ENCODE data around the gene MYO15B.

MYO15B gene

GRCh38 chr17:75572713-75573539 lies 14.7 kb upstream of the MYO15B start:
- Histone ChIP-seq H3K27ac (ENCODE audit: low read depth, low read length) (no peak overlapping the region), H3F3A (ENCODE audit: control insufficient read depth, insufficient read depth) (no peaks in the 10 kb centered on the region), H3K9me3 (ENCODE audit: control insufficient read depth, insufficient read depth, low read length) (no peaks in the 10 kb centered on the region), H3K27me3 (ENCODE audit: control insufficient read depth, low read length) (no peaks in the 10 kb centered on the region), H3K9me2 (replicated peaks; ENCODE audit: control insufficient read depth, low read length) (no peaks in the 10 kb centered on the region), H3K4me1 (ENCODE audit: control insufficient read depth, low read length) (peaks cover 13% of the 10 kb centered on the region), H3K4me3 (ENCODE audit: low read length) (no peak overlapping the region), H3K4me2 (ENCODE audit: low read length) (no peak overlapping the region), H4K20me1 (ENCODE audit: control insufficient read depth, insufficient read depth, low read depth, low read length) (no peaks in the 10 kb centered on the region), H3K79me2 (ENCODE audit: control insufficient read depth, low read length) (no peaks in the 10 kb centered on the region), H3K36me3 (ENCODE audit: control insufficient read depth, low read length) (no peaks in the 10 kb centered on the region)
- TF ChIP-seq CTCF (IDR thresholded peaks at IDR 0.05; ENCODE audit: low read depth, low read length, poor library complexity, severe bottlenecking): no peak
- no peak for TF ChIP-seq EZH2phosphoT487 (IDR thresholded peaks at IDR 0.05; ENCODE audit: borderline replicate concordance, low read length)

GRCh38 chr17:75573540-75573957 lies 14.1 kb upstream of the MYO15B start:
- TF ChIP-seq CTCF (IDR thresholded peaks at IDR 0.05; ENCODE audit: low read depth, low read length, poor library complexity, severe bottlenecking): no peak
- TF ChIP-seq EZH2phosphoT487 (IDR thresholded peaks at IDR 0.05; ENCODE audit: borderline replicate concordance, low read length): no peak
- Histone ChIP-seq H3K27ac (ENCODE audit: low read depth, low read length) (no peak overlapping the region), H3K4me2 (ENCODE audit: low read length) (no peak overlapping the region), H3K4me1 (ENCODE audit: control insufficient read depth, low read length) (peaks cover 13% of the 10 kb centered on the region), H3F3A (ENCODE audit: control insufficient read depth, insufficient read depth) (no peaks in the 10 kb centered on the region), H3K36me3 (ENCODE audit: control insufficient read depth, low read length) (no peaks in the 10 kb centered on the region), H4K20me1 (ENCODE audit: control insufficient read depth, insufficient read depth, low read depth, low read length) (no peaks in the 10 kb centered on the region), H3K9me2 (replicated peaks; ENCODE audit: control insufficient read depth, low read length) (no peaks in the 10 kb centered on the region), H3K27me3 (ENCODE audit: control insufficient read depth, low read length) (no peaks in the 10 kb centered on the region), H3K9me3 (ENCODE audit: control insufficient read depth, insufficient read depth, low read length) (no peaks in the 10 kb centered on the region), H3K4me3 (ENCODE audit: low read length) (no peak overlapping the region), H3K79me2 (ENCODE audit: control insufficient read depth, low read length) (no peaks in the 10 kb centered on the region)

- no peaks in the 10 kb centered on the region for H3K9me3 ChIP-seq (ENCODE audit: control insufficient read depth, insufficient read depth, low read length)
- peaks cover 13% of the 10 kb centered on the region for H3K4me1 ChIP-seq (ENCODE audit: control insufficient read depth, low read length)
- no peaks in the 10 kb centered on the region for H3K79me2 ChIP-seq (ENCODE audit: control insufficient read depth, low read length)
- no peaks in the 10 kb centered on the region for H3K27me3 ChIP-seq (ENCODE audit: control insufficient read depth, low read length)
- H4K20me1 ChIP-seq (ENCODE audit: control insufficient read depth, insufficient read depth, low read depth, low read length): no peaks in the 10 kb centered on the region
- TF ChIP-seq EZH2phosphoT487 (IDR thresholded peaks at IDR 0.05; ENCODE audit: borderline replicate concordance, low read length) (no peak), CTCF (IDR thresholded peaks at IDR 0.05; ENCODE audit: low read depth, low read length, poor library complexity, severe bottlenecking) (no peak)
- no peak overlapping the region for H3K4me2 ChIP-seq (ENCODE audit: low read length)
- no peaks in the 10 kb centered on the region for H3K9me2 ChIP-seq (replicated peaks; ENCODE audit: control insufficient read depth, low read length)
- H3K27ac ChIP-seq (ENCODE audit: low read depth, low read length): no peak overlapping the region
- no peaks in the 10 kb centered on the region for H3F3A ChIP-seq (ENCODE audit: control insufficient read depth, insufficient read depth)
- no peaks in the 10 kb centered on the region for H3K36me3 ChIP-seq (ENCODE audit: control insufficient read depth, low read length)
- no peak overlapping the region for H3K4me3 ChIP-seq (ENCODE audit: low read length)
Measured at GRCh38 chr17:75573994-75574393, 13.6 kb upstream of the MYO15B start.

Measured in DOHH2 (cell line).